GM12875 (cell line): ENCODE data around the gene SPINK8.

Source experiments
- H3K4me3 ChIP-seq: one replicate; pipeline ENCODE4 v1.5.1; 2011; ENCODE audit warnings: low read depth, low read length, control low read depth
- CTCF ChIP-seq: IDR thresholded peaks from 2 replicates; pipeline ENCODE4 v1.5.1; 2011; ENCODE audit warnings: low read depth, mild to moderate bottlenecking, control low read depth, inconsistent platforms, low read length, moderate library complexity, borderline replicate concordance; ENCODE audit not compliant: insufficient read depth

The SPINK8 gene

DNA sequence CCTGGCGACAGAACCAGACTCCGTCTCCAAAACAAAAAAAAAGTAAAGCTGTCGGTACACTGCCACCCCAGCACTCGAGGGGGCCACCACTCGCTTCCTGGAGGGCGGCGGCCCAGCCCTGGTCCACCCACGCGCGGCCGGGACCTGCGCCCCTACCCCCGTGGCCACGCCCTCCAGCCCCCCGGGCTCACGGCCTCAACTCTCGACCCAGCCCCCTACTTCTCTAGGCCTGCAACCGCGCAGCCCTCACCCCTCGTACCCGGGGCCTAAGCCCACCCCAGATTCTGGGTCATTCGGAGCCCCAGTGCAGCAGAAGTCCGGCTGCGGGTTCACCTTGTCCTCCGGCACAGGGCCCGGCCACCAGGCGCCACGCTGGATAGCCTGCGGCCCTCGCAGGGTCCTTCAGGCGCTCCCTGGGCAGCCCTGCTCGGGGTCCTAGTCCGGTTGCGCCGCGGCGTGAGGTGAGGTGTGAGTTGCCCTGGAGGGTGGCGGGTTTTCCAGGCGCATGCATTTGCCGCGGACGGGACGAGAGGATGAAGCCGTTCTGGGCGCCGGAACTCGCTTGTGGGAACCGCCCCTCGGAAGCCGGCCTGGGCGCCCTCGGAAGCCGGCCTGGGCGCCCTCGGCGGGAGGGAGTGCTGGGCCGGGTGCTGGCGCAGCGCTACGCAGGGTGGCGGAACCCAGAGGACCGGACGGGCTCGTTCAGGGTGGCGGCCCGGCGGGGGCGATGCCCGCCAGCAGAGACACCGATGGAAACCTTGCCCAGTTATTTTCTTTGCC is 32.3 kb downstream of the SPINK8 start, which contains the start of gene NME6:
Gene NME6 (minus strand): TSS at position 348 of the 780 bp plus-strand sequence.
- peak within 1 kb of the TSS; percentile 97 for H3K4me3 ChIP-seq
- TF ChIP-seq CTCF = no peak

DNA sequence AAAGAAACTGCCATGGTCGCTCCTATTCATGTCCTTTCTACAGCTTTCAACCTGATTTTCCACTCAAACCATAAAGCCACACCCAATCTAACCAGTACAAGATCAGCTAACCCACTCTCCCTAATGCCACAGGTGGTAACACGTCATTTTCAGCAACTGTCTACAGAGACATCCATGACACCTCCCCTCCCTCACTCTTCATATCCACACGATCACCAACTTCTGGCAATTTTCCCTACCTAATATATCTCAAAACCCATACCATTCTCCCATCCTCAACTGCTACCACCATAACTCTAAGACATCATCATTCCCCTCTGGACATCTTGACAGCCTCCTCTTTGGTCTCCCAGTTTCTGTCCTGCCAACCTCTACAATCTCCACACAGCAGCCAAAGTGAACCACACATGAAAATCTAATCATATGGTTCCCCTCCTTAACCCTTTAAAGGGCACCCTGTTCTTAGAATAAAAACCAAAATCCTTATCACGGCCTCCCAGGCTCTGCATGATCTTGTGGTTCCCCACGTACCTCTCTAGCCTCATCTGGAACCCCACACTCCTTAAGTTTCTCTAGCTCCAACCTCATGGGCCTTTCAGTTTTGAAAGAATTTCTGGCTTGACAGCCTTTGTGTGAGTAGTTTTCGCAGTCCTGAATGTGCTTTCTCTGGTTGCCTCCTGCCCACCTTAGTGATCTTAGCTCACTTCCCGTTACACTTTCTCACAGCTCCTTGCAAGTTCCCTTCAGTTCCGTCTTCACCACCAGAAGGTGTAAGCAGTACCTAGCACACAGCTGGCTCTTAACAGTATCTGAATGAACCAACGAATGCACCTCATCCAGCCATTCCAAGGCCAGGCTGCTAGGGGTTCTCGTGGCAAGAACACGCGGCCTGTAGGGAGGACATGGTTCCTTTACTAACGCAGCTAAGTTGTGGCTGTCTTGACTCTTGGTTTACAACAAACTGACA is 33.4 kb downstream of the SPINK8 start:
- no peak for TF ChIP-seq CTCF
- H3K4me3 ChIP-seq = peak overlapping the region; percentile 97

GRCh38 chr3:48297111-48297810 is 36.2 kb downstream of the SPINK8 start:
- no peak for TF ChIP-seq CTCF
- H3K4me3 ChIP-seq = no peak overlapping the region

- H3K4me3 ChIP-seq = no peak overlapping the region
- no peak for TF ChIP-seq CTCF
Measured at GRCh38 chr3:48296699-48297098, 36.8 kb downstream of the SPINK8 start.

GRCh38 chr3:48294611-48295263 is 38.7 kb downstream of the SPINK8 start:
- no peak for TF ChIP-seq CTCF
- H3K4me3 ChIP-seq = no peak overlapping the region

DNA sequence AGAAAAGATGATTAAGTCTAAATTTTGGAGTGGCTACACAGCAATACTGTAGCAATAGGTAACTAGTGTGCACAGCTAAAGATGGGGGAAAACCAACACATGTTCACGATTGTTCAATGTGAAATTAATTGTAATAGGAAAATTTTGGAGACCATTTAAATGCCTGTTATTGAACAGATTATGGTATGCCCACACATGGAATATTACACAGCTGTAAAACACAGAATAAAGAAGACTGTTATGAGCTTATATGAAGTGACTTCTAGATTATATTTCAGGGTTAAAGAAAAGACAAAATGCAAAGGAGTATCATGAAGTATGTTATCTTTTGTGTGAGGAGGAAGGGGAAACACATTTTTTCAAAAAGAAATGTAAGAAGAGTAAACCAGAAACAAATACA is 43.8 kb downstream of the SPINK8 start:
- no peak for TF ChIP-seq CTCF

More for the DNA sequence above, 43.8 kb downstream of the SPINK8 start:
- H3K4me3 ChIP-seq = no peak overlapping the region
